ENCODE data around the gene ZDHHC11.

ZDHHC11 gene

DNA sequence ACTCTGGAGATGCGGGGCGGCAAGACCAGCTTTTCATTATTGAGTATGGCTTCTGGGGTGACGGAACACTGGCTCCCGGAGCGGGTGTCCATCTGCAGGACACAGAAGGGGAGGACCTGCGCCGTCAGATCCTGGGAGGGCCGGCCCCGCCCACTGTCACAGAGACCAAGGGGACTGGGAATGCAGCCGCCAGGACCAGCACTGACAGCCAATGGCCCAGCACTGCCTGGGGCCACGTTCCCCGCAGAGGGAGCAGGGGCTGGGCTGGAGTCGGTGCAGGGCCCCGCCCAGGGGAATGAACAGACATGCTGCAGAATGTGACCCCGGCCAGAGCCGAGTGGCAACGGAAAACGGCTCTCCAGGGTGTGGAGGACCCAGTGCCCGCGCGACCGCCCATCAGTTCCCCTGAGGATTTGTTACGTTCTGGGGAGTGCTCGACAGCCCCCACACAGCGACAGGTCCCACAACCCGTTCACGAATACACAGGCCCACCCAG is at the start of gene ZDHHC11:
Gene ZDHHC11, minus strand, starts transcription at position 476 of the 496 bp plus-strand sequence. Its CDS starts 384 bp downstream, at position 92.
- no peak within 1 kb of the TSS for H3K27ac ChIP-seq

DNA sequence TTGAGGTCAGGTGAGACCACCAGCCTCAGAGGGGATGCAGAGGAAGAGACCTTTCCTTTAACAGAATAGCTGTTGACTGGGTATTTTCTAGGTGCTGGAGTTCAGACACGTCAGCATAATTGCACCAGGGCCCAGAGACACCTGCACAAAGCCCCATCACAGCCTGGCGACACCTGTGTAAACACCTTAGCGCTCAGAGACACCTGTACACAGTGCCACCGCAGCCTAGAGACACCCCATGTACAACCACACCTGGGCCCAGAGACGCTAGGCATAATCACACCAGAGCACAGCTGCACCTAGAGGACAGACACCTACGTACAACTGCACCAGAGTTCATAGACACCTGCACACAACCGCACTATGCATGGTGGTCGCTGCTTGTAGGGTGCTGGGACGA is 42.9 kb upstream of the ZDHHC11 start:
- DNase-seq (ENCODE audit: low read depth, low spot score): no peak
- no peak overlapping the region for H3K27ac ChIP-seq

More for the DNA sequence above, at the start of gene ZDHHC11:
- DNase-seq (ENCODE audit: low read depth, low spot score): no peak

DNA sequence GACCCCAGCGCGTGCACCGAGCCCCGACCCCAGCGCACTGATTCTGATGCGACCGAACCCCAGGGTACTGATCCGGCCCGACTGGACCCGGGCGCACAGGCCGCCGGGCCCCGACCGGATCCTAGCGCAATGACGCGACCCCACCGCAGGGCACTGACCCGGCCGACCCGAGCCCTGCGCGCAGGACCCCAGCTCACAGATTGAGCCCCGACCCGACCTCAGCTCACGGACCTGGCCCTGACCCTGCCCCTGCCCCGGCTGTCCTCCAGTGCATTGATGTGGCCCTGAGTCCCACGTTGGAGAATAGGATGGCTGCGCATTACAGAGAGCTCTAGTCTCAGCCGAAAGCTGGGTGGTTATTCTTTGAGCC is 42.3 kb upstream of the ZDHHC11 start:
- no peak for DNase-seq (ENCODE audit: low read depth, low spot score)
- no peak overlapping the region for H3K27ac ChIP-seq

DNA sequence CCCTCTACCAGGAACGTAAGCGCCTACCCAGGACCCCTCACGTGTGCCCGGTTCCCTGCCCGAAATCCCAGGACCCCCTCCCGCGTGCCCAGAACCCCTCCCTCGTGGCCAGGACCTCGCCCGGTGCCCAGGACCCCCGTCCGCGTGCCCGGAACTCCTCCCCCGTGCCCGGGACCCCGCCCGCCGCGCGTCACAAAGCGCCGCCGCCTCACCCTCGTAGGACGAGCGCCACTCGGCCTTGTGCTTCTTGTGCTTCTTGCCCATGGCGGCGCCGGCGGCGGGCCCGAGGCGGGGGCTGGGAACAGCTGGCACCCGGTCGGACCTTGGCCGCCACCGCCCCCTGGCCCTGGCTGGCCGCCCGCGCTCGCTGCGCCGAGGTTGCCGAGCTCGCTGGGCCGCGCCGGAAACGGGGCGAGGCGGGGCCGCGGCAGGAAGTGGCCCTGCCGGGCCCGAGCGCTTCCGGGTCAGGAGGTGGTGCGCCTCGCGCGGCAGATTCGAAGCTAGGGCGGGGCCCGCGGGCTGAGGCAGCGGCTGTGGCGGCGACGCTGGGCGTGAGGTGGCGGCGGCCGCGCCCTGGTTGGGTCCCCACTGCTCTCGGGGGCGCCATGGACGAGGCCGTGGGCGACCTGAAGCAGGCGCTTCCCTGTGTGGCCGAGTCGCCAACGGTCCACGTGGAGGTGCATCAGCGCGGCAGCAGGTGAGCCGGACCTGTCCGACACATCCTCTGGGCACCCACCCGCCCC is 41.8 kb upstream of the ZDHHC11 start, which contains the start of the genes BRD9 and TRIP13:
Gene BRD9, minus strand, starts transcription at position 408 of the 743 bp plus-strand sequence. Its CDS starts 144 bp downstream, at position 264.
Gene TRIP13, plus strand, starts transcription at position 491 of the 743 bp plus-strand sequence. Its CDS starts 115 bp downstream, at position 606.
- H3K27ac ChIP-seq: peak within 1 kb of the TSS; percentile 74
- DNase-seq (ENCODE audit: low read depth, low spot score): no peak

GRCh38 chr5:891837-892393 is 41.1 kb upstream of the ZDHHC11 start:
- H3K27ac ChIP-seq: peak overlapping the region; percentile 74
- DNase-seq (ENCODE audit: low read depth, low spot score): no peak

- no peak for DNase-seq (ENCODE audit: low read depth, low spot score)
- peak overlapping the region; percentile 74 for H3K27ac ChIP-seq
Measured at GRCh38 chr5:891117-891836, 40.5 kb upstream of the ZDHHC11 start.

- DNase-seq (ENCODE audit: low read depth, low spot score): no peak
- H3K27ac ChIP-seq: no peak overlapping the region
Measured at GRCh38 chr5:889075-889710, 38.4 kb upstream of the ZDHHC11 start.

DNA sequence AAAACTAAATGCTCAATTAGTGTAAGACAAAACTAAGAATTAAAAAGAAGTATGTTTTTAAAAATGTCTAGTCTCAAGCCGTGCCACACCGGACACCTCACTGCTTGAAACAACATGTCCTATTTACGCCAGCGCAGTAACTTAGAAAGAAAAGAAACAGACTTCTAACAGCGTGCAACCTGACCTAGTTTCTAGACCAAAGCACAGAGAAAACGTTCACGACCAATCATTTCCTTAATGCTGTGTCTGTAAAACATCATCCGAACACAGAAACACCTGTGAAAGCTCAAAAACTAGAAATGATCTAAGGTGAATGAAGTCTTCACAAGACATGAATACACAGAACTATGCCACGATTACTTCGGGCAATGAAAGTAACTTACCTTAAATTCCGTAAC is 37.9 kb upstream of the ZDHHC11 start:
- no peak for DNase-seq (ENCODE audit: low read depth, low spot score)
- H3K27ac ChIP-seq: no peak overlapping the region

GRCh38 chr5:887947-888637 is 37.3 kb upstream of the ZDHHC11 start:
- DNase-seq (ENCODE audit: low read depth, low spot score): no peak
- no peak overlapping the region for H3K27ac ChIP-seq

DNA sequence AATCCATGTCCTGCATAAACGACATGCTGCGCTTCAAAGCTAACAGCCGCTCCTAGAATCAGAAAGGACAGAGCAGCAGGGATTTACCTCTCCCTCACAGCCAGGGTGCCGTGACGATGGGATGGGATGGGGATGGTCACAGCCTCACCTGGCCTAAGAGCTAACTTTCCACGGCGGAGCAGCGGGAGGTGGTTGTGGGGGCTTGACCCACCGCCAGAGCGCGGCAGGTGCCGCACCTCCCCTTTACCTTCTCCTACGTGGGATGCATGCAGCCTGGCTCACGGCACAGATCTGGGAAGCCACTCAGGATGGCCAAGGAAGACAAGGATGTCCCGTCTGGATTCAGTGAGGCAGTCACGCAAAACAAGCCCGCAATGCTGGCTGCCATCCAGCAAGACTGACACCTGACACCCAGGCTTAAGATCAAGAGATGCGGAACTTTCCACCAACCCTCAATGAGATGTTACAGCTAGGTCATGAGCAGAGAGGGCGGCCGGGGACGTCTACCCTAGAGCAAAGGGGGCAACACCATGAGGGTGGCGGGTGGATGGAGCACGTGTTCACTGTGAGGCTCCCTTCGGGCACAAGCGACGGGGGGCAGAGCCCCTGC is 36.0 kb upstream of the ZDHHC11 start:
- no peak overlapping the region for H3K27ac ChIP-seq
- DNase-seq (ENCODE audit: low read depth, low spot score): no peak

GRCh38 chr5:886036-886435 is 35.2 kb upstream of the ZDHHC11 start:
- no peak for DNase-seq (ENCODE audit: low read depth, low spot score)
- H3K27ac ChIP-seq: no peak overlapping the region

DNA sequence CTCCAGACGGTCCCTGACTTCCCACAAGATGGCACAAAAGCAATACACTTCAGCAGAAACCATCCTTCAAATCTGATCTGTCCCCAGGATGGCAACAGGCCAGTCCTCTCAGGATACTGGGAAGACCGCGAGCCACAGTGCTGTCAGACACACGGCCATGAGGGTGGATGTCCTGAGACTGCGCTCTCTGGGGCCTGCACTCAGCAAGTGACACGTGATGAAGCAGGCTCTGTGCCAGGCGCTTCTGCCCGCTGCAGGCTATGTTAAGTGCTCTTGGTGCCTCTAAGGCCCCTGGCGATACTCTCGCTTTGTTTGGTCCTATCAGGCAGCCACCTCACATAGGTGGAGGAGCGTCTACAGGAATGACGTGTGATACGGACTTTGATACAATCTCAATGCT is 34.7 kb upstream of the ZDHHC11 start:
- H3K27ac ChIP-seq: no peak overlapping the region
- DNase-seq (ENCODE audit: low read depth, low spot score): no peak

- DNase-seq (ENCODE audit: low read depth, low spot score): no peak
- H3K27ac ChIP-seq: no peak overlapping the region
Measured at GRCh38 chr5:885127-885442, 34.3 kb upstream of the ZDHHC11 start.

- DNase-seq (ENCODE audit: low read depth, low spot score): no peak
- no peak overlapping the region for H3K27ac ChIP-seq
Measured at GRCh38 chr5:884345-885126, 33.8 kb upstream of the ZDHHC11 start.

DNA sequence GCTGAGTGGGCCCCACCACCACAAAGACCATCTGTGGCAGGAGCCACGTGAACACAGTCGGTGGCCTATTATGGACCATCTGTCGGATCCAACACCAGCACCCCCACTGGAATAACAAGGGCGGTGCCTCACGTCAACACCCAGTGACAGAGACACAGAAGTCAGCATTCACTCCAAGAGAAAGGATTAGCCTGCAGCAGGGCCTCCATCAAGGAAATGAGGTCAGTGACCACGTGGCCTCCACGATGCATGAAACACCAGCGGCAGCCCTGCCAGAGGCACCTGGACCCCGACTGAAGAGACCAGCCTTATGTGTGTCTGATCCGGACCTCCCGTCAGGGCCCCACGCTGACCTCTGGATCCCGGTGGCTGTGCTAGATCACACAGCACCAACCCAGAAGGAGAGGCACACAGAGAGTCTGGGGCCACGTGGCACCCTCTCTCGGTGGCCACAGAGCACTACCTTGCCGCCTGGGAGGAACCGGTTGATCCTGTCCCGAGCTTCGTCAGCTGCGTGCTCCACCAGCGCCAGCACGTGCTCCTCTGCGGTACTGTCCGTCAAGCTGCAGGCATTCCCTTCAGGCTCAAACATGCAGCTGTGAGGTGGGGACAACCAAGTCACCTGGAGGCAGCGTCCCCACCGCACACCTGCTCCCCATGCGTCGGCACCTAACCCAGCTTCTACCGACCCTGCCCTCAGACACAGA is 32.8 kb upstream of the ZDHHC11 start:
- no peak for DNase-seq (ENCODE audit: low read depth, low spot score)
- H3K27ac ChIP-seq: no peak overlapping the region

GRCh38 chr5:882253-883183 is 31.7 kb upstream of the ZDHHC11 start:
- no peak overlapping the region for H3K27ac ChIP-seq
- DNase-seq (ENCODE audit: low read depth, low spot score): no peak

DNA sequence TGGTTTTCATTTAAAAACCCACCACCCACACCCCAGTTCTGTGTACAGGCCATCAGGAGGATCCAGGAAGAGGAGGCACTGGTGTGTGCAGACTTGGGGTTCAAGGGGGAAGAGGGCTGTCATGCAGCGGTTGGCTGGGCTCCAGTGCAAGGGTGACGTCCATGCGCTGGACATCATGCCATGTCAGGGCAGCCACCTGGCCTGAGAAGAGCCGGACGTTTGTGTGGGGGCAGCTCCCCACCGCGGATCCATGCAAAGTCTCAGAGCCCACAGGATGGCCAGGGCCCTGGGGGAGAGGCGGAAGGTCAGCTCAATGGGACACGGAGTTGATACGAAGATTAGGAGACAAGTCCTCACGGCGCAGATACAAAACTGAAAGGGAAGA is 30.8 kb upstream of the ZDHHC11 start:
- DNase-seq (ENCODE audit: low read depth, low spot score): no peak
- no peak overlapping the region for H3K27ac ChIP-seq

Measured in epithelial cell of prostate (primary cell).